Measurements from ENCODE around the gene NOS1AP.

NOS1AP gene

GRCh38 chr1:162242804-162243203 lies 173.3 kb downstream of the NOS1AP start:
- TF ChIP-seq CTCF (IDR thresholded peaks at IDR 0.05; ENCODE audit: insufficient read depth, low read depth, low read length, missing control alignments): no peak
- no peak overlapping the region for H3K4me3 ChIP-seq (ENCODE audit: low read length)
- no peak for DNase-seq (ENCODE audit: low read depth)

GRCh38 chr1:162248854-162249535 lies 179.5 kb downstream of the NOS1AP start:
- TF ChIP-seq CTCF (IDR thresholded peaks at IDR 0.05; ENCODE audit: insufficient read depth, low read depth, low read length, missing control alignments): no peak
- H3K4me3 ChIP-seq (ENCODE audit: low read length): no peak overlapping the region
- no peak for DNase-seq (ENCODE audit: low read depth)

GRCh38 chr1:162250004-162250730 lies 180.7 kb downstream of the NOS1AP start:
- DNase-seq (ENCODE audit: low read depth): no peak
- TF ChIP-seq CTCF (IDR thresholded peaks at IDR 0.05; ENCODE audit: insufficient read depth, low read depth, low read length, missing control alignments): no peak
- H3K4me3 ChIP-seq (ENCODE audit: low read length): no peak overlapping the region

GRCh38 chr1:162251102-162251501 lies 181.6 kb downstream of the NOS1AP start:
- TF ChIP-seq CTCF (IDR thresholded peaks at IDR 0.05; ENCODE audit: insufficient read depth, low read depth, low read length, missing control alignments): no peak

GRCh38 chr1:162252214-162252613 lies 182.7 kb downstream of the NOS1AP start:
- no peak for DNase-seq (ENCODE audit: low read depth)
- TF ChIP-seq CTCF (IDR thresholded peaks at IDR 0.05; ENCODE audit: insufficient read depth, low read depth, low read length, missing control alignments): no peak
- no peak overlapping the region for H3K4me3 ChIP-seq (ENCODE audit: low read length)

More at GRCh38 chr1:162251102-162251501, 181.6 kb downstream of the NOS1AP start:
- no peak overlapping the region for H3K4me3 ChIP-seq (ENCODE audit: low read length)
- no peak for DNase-seq (ENCODE audit: low read depth)

- H3K4me3 ChIP-seq (ENCODE audit: low read length): no peak overlapping the region
- DNase-seq (ENCODE audit: low read depth): no peak
- no peak for TF ChIP-seq CTCF (IDR thresholded peaks at IDR 0.05; ENCODE audit: insufficient read depth, low read depth, low read length, missing control alignments)
Observed at GRCh38 chr1:162253790-162254189, 184.3 kb downstream of the NOS1AP start.

Data from epithelial cell of esophagus (primary cell).